ENCODE results near the gene FAM222A. TPM values are rescaled to one million over a fixed set of nuclear protein-coding genes. Genes with fewer than 3 reads are reported as not detected.

Gene FAM222A
- total RNA-seq, 1 experiment from 2014 or later = 5.1 TPM

GRCh38 chr12:109758426-109759420, 45.1 kb downstream of the FAM222A start:
- no peak for DNase-seq (ENCODE audit: low spot score)

GRCh38 chr12:109759595-109759994, 46.0 kb downstream of the FAM222A start:
- DNase-seq (ENCODE audit: low spot score) = no peak

GRCh38 chr12:109760031-109760929, 46.7 kb downstream of the FAM222A start:
- no peak for DNase-seq (ENCODE audit: low spot score)

GRCh38 chr12:109760930-109761921, 47.6 kb downstream of the FAM222A start:
- DNase-seq (ENCODE audit: low spot score) = no peak

GRCh38 chr12:109762071-109762672, 48.5 kb downstream of the FAM222A start:
- DNase-seq (ENCODE audit: low spot score) = no peak

- no peak for DNase-seq (ENCODE audit: low spot score)
Measured at GRCh38 chr12:109762673-109763191, 49.1 kb downstream of the FAM222A start.

- DNase-seq (ENCODE audit: low spot score) = peak; percentile 16
Measured at GRCh38 chr12:109763201-109763841, 49.7 kb downstream of the FAM222A start.

- DNase-seq (ENCODE audit: low spot score) = no peak
Measured at GRCh38 chr12:109764123-109764522, 50.5 kb downstream of the FAM222A start.

- no peak for DNase-seq (ENCODE audit: low spot score)
Measured at GRCh38 chr12:109764776-109765445, 51.3 kb downstream of the FAM222A start.

- no peak for DNase-seq (ENCODE audit: low spot score)
Measured at GRCh38 chr12:109765446-109765810, 51.8 kb downstream of the FAM222A start.

- no peak for DNase-seq (ENCODE audit: low spot score)
Measured at GRCh38 chr12:109766251-109766778, 52.7 kb downstream of the FAM222A start.

GRCh38 chr12:109767456-109767855, 53.8 kb downstream of the FAM222A start:
- no peak for DNase-seq (ENCODE audit: low spot score)

GRCh38 chr12:109767991-109768900, 54.6 kb downstream of the FAM222A start:
- DNase-seq (ENCODE audit: low spot score) = no peak

- DNase-seq (ENCODE audit: low spot score) = no peak
Measured at GRCh38 chr12:109768901-109769670, 55.5 kb downstream of the FAM222A start.

- no peak for DNase-seq (ENCODE audit: low spot score)
Measured at GRCh38 chr12:109770104-109770860, 56.7 kb downstream of the FAM222A start.

Measured in HT-29 (cell line).